HEK293 (cell line): ENCODE data around the gene PALB2.
A peak's percentile ranks its signal among the peaks of the same experiment; 100 is the strongest.

Experiments used
- PRDM2 ChIP-seq: fragments of 450-650 bp; formaldehyde crosslinking; IDR thresholded peaks from 2 replicates; pipeline ENCODE4 v1.5.1; 2016; ENCODE audit warnings: missing biosample characterization, missing genetic modification characterization, borderline replicate concordance
- PRDM4 ChIP-seq: fragments of 450-650 bp; formaldehyde crosslinking; IDR thresholded peaks from 2 replicates; pipeline ENCODE4 v1.5.1; 2017; ENCODE audit warnings: missing biosample characterization, missing genetic modification characterization
- SETDB1 ChIP-seq: IDR thresholded peaks from one replicate; pipeline ENCODE4 v1.6.1; 2017; ENCODE audit warnings: mild to moderate bottlenecking, low read length, moderate library complexity, mixed read lengths; ENCODE audit not compliant: insufficient read length
- TCF7L2 ChIP-seq: IDR thresholded peaks from 2 replicates; pipeline ENCODE4 v1.6.1; 2011; ENCODE audit warnings: low read depth, mild to moderate bottlenecking, inconsistent platforms, low read length, moderate library complexity, borderline replicate concordance
- ZBTB44 ChIP-seq: fragments of 450-650 bp; IDR thresholded peaks from 2 replicates; pipeline ENCODE4 v1.5.1; 2018; ENCODE audit warnings: missing biosample characterization, mild to moderate bottlenecking, missing genetic modification characterization
- ZFP3 ChIP-seq: fragments of 450-650 bp; formaldehyde crosslinking; IDR thresholded peaks from 2 replicates; pipeline ENCODE4 v1.5.1; 2016; ENCODE audit warnings: low read depth, missing biosample characterization, missing genetic modification characterization
- ZFP69B ChIP-seq: fragments of 450-650 bp; formaldehyde crosslinking; IDR thresholded peaks from 2 replicates; pipeline ENCODE4 v1.5.1; 2016; ENCODE audit warnings: missing biosample characterization, missing genetic modification characterization
- ZNF133 ChIP-seq: fragments of 450-650 bp; formaldehyde crosslinking; IDR thresholded peaks from 2 replicates; pipeline ENCODE4 v1.5.1; 2016; ENCODE audit warnings: missing biosample characterization, missing genetic modification characterization
- ZNF138 ChIP-seq: fragments of 450-650 bp; formaldehyde crosslinking; IDR thresholded peaks from 2 replicates; pipeline ENCODE4 v1.5.1; 2016; ENCODE audit warnings: missing biosample characterization, missing genetic modification characterization, borderline replicate concordance
- ZNF174 ChIP-seq: fragments of 450-650 bp; formaldehyde crosslinking; IDR thresholded peaks from 2 replicates; pipeline ENCODE4 v1.5.0; 2017; ENCODE audit warnings: missing biosample characterization, mild to moderate bottlenecking, missing genetic modification characterization
- ZNF214 ChIP-seq: fragments of 450-650 bp; formaldehyde crosslinking; IDR thresholded peaks from 2 replicates; pipeline ENCODE4 v1.5.1; 2017; ENCODE audit warnings: missing biosample characterization, mild to moderate bottlenecking, missing genetic modification characterization, borderline replicate concordance
- ZNF292 ChIP-seq: fragments of 450-650 bp; formaldehyde crosslinking; IDR thresholded peaks from 2 replicates; pipeline ENCODE4 v1.5.1; 2016; ENCODE audit warnings: low read depth, missing biosample characterization, missing genetic modification characterization, borderline replicate concordance
- ZNF416 ChIP-seq: fragments of 450-650 bp; formaldehyde crosslinking; IDR thresholded peaks from 2 replicates; pipeline ENCODE4 v1.5.1; 2016; ENCODE audit warnings: missing biosample characterization, missing genetic modification characterization
- ZNF449 ChIP-seq: fragments of 450-650 bp; formaldehyde crosslinking; IDR thresholded peaks from 2 replicates; pipeline ENCODE4 v1.5.1; 2017; ENCODE audit warnings: missing biosample characterization, mild to moderate bottlenecking, missing genetic modification characterization, moderate library complexity
- ZNF501 ChIP-seq: fragments of 450-650 bp; formaldehyde crosslinking; IDR thresholded peaks from 2 replicates; pipeline ENCODE4 v1.5.1; 2016; ENCODE audit warnings: missing biosample characterization, missing genetic modification characterization
- ZNF548 ChIP-seq: fragments of 450-650 bp; formaldehyde crosslinking; IDR thresholded peaks from 2 replicates; pipeline ENCODE4 v1.5.1; 2016; ENCODE audit warnings: missing biosample characterization, missing genetic modification characterization
- ZNF585B ChIP-seq: fragments of 450-650 bp; formaldehyde crosslinking; IDR thresholded peaks from 2 replicates; pipeline ENCODE4 v1.5.1; 2016; ENCODE audit warnings: missing biosample characterization, missing genetic modification characterization
- ZNF704 ChIP-seq: fragments of 450-650 bp; formaldehyde crosslinking; IDR thresholded peaks from 2 replicates; pipeline ENCODE4 v1.5.1; 2016; ENCODE audit warnings: missing biosample characterization, missing genetic modification characterization
- ZNF791 ChIP-seq: fragments of 450-650 bp; formaldehyde crosslinking; IDR thresholded peaks from 2 replicates; pipeline ENCODE4 v1.5.1; 2016; ENCODE audit warnings: missing biosample characterization, missing genetic modification characterization
- ZSCAN30 ChIP-seq: fragments of 450-650 bp; IDR thresholded peaks from 2 replicates; pipeline ENCODE4 v1.5.1; 2018; ENCODE audit warnings: missing biosample characterization, mild to moderate bottlenecking, missing genetic modification characterization, moderate library complexity

The PALB2 gene

GRCh38 chr16:23556881-23557778, 84.0 kb downstream of the PALB2 start, which contains the start of the genes EARS2 and UBFD1 (continued):
- TF ChIP-seq ZSCAN30 (peak; percentile 9; the same call in 1 of the 2 replicates), ZNF138 (tag by site-specific recombination) (no peak), ZBTB44 (tag by site-specific recombination) (no peak), ZNF174 (tag by site-specific recombination) (peak; percentile 62; the same call in 1 of the 2 replicates), ZNF133 (tag by site-specific recombination) (no peak), ZNF704 (tag by site-specific recombination) (no peak), ZNF548 (no peak), ZNF449 (tag by site-specific recombination) (no peak), ZNF292 (no peak), TCF7L2 (no peak), ZNF585B (tag by site-specific recombination) (no peak), ZNF791 (tag by site-specific recombination) (no peak), ZFP3 (tag by site-specific recombination) (no peak), ZFP69B (tag by site-specific recombination) (peak; percentile 84), PRDM4 (tag by site-specific recombination) (peak; percentile 39; the same call in 1 of the 2 replicates), SETDB1 (peak; percentile 24), ZNF501 (tag by site-specific recombination) (peak; percentile 59; the same call in 1 of the 2 replicates), ZNF416 (tag by site-specific recombination) (no peak), ZNF214 (tag by site-specific recombination) (no peak), PRDM2 (tag by site-specific recombination) (no peak)
